ENCODE results near the gene PHRF1.

The PHRF1 gene

DNA sequence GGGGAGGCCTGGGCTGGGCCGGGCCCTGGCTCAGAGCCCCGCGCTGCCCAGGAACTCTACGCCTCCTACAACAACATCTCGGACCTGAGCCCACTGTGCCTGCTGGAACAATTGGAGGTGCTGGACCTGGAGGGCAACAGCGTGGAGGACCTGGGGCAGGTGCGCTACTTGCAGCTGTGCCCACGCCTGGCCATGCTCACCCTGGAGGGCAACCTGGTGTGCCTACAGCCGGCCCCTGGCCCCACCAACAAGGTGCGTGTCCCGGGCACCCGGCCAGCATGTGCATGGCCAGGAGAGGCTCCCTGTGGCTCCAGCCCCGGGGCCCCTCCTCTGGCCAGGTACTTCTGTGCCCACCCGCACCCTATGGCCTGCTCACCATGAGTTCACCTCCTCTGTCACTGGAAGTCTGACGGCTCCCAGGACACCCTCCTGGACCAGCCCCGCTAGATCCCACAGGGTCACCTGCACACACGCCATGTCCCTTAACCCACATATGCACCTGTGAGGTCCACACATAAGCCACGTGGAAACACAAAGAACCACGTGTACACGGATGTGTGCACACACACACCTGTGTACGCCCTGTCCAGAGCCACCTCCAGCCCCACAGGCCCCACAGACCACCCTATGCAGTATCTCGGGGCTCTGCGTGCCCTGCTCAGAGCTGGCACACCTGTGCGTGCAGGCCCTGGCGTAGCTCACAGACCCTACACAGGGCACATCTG lies 26.1 kb upstream of the PHRF1 start:
- H3K4me3 ChIP-seq (ENCODE audit: low read length): no peak overlapping the region

DNA sequence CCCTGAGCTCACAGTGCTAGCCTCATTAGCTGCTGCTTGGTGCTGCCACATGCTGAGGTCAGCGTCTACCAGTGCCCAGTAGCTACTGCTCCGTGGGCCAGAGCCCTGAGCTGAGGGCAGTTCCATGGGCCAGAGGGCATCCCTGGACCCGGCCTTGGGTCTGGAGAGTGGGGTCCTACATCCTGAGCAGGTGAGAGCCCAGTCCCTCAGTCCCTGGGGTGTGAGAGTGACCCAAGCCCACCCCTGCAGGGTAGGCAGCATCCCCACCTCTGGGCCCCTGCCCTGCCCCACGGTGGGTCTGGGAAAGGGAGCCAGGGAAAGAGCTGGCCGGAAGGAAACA lies 25.6 kb upstream of the PHRF1 start:
- peaks cover 2% of the 10 kb centered on the region for H3K27me3 ChIP-seq (ENCODE audit: insufficient read depth, low read length)
- H2AFZ ChIP-seq (ENCODE audit: low read depth, low read length): no peak overlapping the region
- H3K4me3 ChIP-seq (ENCODE audit: low read length): no peak overlapping the region
- no peaks in the 10 kb centered on the region for H3K9me3 ChIP-seq (ENCODE audit: low read length)
- H3K4me1 ChIP-seq (ENCODE audit: insufficient read depth, low read length): peaks cover 11% of the 10 kb centered on the region
- H3K36me3 ChIP-seq (ENCODE audit: insufficient read depth, low read length): no peaks in the 10 kb centered on the region

More for the DNA sequence above, 26.1 kb upstream of the PHRF1 start:
- no peak overlapping the region for H2AFZ ChIP-seq (ENCODE audit: low read depth, low read length)
- H3K27me3 ChIP-seq (ENCODE audit: insufficient read depth, low read length): no peaks in the 10 kb centered on the region
- H3K9me3 ChIP-seq (ENCODE audit: low read length): no peaks in the 10 kb centered on the region
- no peaks in the 10 kb centered on the region for H3K36me3 ChIP-seq (ENCODE audit: insufficient read depth, low read length)
- peaks cover 9% of the 10 kb centered on the region for H3K4me1 ChIP-seq (ENCODE audit: insufficient read depth, low read length)

DNA sequence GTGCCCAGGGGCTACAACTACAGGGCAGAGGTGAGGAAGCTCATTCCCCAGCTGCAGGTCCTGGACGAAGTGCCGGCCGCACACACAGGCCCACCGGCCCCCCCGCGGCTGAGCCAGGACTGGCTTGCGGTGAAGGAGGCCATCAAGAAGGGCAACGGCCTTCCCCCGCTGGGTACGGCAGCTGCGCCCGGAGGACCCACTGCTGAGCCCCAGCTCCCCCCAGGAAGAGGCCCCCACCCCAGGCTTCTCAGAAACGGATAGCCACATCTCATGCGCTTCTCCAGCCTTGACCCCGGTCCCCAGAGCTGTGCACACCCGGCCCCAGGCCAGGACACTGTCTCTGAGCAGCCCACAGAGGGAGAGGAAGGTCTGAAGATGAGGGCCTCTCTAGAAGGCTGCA lies 25.1 kb upstream of the PHRF1 start:
- Histone ChIP-seq H3K4me1 (ENCODE audit: insufficient read depth, low read length) (peaks cover 13% of the 10 kb centered on the region), H3K27me3 (ENCODE audit: insufficient read depth, low read length) (peaks cover 6% of the 10 kb centered on the region), H3K36me3 (ENCODE audit: insufficient read depth, low read length) (no peaks in the 10 kb centered on the region), H2AFZ (ENCODE audit: low read depth, low read length) (no peak overlapping the region), H3K9me3 (ENCODE audit: low read length) (no peaks in the 10 kb centered on the region), H3K4me3 (ENCODE audit: low read length) (no peak overlapping the region)

DNA sequence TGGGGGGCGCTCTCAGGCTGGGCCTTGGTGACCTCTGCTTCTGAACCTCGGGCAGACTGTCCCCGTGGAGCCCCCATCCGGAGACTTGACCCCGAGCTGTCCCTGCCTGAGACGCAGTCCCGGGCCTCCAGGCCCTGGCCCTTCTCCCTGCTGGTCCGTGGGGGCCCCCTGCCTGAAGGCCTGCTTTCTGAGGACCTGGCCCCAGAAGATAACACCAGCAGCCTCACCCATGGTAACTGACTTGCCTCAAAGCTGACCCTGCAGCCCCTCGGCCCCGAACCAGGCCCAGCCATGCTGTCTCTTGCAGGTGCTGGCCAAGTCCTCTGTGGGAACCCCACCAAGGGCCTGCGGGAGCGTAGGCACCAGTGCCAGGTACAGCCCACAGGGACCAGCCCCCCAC lies 24.7 kb upstream of the PHRF1 start:
- no peaks in the 10 kb centered on the region for H3K9me3 ChIP-seq (ENCODE audit: low read length)
- peaks cover 10% of the 10 kb centered on the region for H3K27me3 ChIP-seq (ENCODE audit: insufficient read depth, low read length)
- no peaks in the 10 kb centered on the region for H3K36me3 ChIP-seq (ENCODE audit: insufficient read depth, low read length)
- peaks cover 16% of the 10 kb centered on the region for H3K4me1 ChIP-seq (ENCODE audit: insufficient read depth, low read length)
- H3K4me3 ChIP-seq (ENCODE audit: low read length): no peak overlapping the region
- no peak overlapping the region for H2AFZ ChIP-seq (ENCODE audit: low read depth, low read length)

DNA sequence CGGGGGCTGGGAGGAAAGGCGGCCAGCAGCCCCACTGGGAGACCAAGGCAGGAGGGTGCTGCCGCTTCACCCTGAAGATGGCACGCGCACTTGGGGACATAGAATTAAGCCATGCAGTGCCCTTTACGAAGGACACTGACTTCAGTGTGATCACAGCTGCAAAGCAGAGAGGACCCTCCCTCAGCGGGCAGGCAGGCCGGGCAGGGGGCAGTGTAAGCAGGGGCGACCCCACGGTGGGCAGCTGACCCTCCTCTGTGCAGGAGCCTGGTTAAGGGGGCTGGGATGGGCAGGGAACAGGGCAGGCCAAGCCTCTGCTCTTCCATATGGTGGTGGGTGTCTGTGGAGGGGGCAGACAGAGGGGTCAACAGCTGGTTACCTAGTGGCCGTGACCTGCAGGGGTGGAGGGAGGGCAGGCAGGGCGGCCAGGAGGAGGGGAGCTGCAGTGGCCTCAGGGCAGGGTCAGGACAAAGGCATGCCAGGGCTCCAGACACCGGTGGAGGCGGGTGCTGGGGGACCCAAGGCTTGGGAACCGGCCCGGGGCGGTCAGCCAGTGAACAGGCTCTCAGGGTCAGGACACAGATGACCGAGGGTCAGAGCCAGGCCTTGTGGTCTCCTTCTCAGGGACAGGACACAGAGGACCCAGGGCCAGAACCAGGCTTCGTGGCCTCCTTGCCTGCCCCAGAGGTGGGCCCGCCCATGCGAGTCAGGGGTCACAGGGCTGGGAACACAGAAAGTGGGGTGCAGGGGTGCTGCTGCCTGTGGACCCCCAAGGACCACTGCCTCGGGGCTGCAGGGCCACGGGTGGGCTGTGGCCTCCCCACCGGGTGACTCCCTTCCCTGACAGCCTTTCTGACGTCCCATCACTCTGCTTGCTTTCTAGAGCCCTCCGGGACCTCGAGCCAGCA lies 22.9 kb upstream of the PHRF1 start:
- peaks cover 3% of the 10 kb centered on the region for H3K9me3 ChIP-seq (ENCODE audit: low read length)

DNA sequence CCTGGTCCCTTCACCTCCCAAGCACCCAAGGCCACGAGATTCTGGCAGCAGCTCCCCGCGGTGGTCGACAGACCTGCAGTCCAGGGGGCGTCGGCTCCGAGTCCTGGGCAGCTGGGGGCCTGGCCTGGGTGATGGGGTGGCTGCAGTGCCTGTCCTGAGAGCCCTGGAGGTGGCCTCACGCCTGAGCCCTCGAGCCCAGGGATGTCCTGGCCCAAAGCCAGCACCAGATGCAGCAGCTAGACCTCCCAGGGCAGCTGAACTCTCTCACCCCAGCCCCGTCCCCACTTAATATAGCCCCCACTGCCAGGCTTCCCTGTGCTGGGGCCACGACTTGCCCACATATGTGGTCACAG lies 22.3 kb upstream of the PHRF1 start:
- Histone ChIP-seq H3K4me3 (ENCODE audit: low read length) (no peak overlapping the region), H3K27me3 (ENCODE audit: insufficient read depth, low read length) (peaks cover 34% of the 10 kb centered on the region), H3K36me3 (ENCODE audit: insufficient read depth, low read length) (no peaks in the 10 kb centered on the region), H3K4me1 (ENCODE audit: insufficient read depth, low read length) (peaks cover 16% of the 10 kb centered on the region), H3K9me3 (ENCODE audit: low read length) (peaks cover 4% of the 10 kb centered on the region), H2AFZ (ENCODE audit: low read depth, low read length) (no peak overlapping the region)

More for the DNA sequence above, 22.9 kb upstream of the PHRF1 start:
- Histone ChIP-seq H2AFZ (ENCODE audit: low read depth, low read length) (no peak overlapping the region), H3K4me1 (ENCODE audit: insufficient read depth, low read length) (peaks cover 16% of the 10 kb centered on the region), H3K27me3 (ENCODE audit: insufficient read depth, low read length) (peaks cover 28% of the 10 kb centered on the region), H3K36me3 (ENCODE audit: insufficient read depth, low read length) (no peaks in the 10 kb centered on the region), H3K4me3 (ENCODE audit: low read length) (no peak overlapping the region)

DNA sequence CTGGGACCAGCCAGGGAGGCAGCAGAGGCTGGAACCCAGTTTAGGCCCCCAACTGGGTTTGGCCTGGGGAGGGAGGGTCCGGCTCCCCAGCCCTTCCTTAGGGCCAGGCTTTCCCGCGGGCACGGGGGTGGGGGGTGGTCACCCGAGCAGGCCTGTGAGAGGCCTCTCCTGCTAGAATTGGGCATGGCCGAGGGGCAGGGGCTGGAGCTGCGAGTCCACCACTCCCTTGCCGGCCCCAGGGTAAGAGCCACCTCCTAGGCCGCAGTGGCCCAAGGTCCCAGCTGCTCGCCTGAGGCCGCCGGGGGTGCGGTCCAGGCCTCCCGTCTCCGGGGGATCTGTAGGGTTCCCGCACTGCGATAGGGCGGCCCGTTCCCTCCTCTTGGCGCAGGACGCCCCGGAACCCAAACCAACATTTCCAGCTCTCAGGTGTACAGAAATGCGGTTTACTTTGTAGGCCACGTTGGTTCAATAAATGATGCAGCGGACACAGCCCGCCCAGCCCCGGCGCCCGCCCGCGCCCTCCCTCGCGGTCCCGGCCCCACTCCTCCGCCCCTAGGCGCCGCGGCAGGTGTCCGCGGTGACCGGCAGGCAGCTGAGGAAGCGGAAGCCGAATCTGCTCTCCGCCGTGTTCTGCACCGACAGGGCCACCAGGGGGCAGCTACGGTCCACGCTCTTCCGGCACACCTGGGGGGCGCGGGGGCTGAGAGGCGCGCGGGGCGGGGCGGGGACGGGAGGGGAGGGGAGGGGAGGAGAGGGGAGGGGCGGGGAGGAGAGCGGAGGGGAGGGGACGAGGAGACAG lies 21.6 kb upstream of the PHRF1 start:
- Histone ChIP-seq H3K4me1 (ENCODE audit: insufficient read depth, low read length) (peaks cover 16% of the 10 kb centered on the region), H3K27me3 (ENCODE audit: insufficient read depth, low read length) (peaks cover 37% of the 10 kb centered on the region), H3K36me3 (ENCODE audit: insufficient read depth, low read length) (no peaks in the 10 kb centered on the region), H3K9me3 (ENCODE audit: low read length) (peaks cover 4% of the 10 kb centered on the region), H2AFZ (ENCODE audit: low read depth, low read length) (peak overlapping the region; percentile 57), H3K4me3 (ENCODE audit: low read length) (no peak overlapping the region)

DNA sequence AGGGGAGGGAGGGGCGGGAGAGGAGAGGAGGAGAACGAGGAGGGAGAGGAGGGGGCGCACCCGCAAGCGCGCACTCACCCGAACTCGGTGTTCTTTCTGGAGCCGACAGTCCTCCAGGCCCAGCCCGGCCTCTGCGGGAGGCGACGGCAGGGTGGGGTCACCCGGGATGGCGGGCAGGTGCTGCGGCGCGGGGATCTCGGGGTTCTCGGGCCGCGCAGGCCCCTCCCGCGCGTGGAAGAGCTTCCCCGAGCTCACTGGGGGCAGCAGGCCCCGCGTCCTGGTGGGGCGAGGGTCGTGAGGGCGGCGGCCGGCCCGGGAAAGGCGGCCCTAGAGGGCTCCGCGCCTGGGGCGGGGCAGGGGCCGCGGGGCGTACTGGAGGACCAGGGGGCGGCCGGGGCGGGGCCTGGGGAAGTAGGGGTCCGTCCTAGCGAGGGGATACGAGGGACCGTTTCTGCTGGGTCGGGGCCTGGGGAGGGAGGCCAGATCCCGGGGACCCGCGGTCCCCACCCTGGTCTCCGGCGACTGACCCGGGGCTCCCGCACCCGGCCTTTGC lies 21.0 kb upstream of the PHRF1 start:
- H3K9me3 ChIP-seq (ENCODE audit: low read length): peaks cover 4% of the 10 kb centered on the region
- H2AFZ ChIP-seq (ENCODE audit: low read depth, low read length): no peak overlapping the region
- H3K27me3 ChIP-seq (ENCODE audit: insufficient read depth, low read length): peaks cover 37% of the 10 kb centered on the region
- H3K4me1 ChIP-seq (ENCODE audit: insufficient read depth, low read length): peaks cover 22% of the 10 kb centered on the region
- H3K4me3 ChIP-seq (ENCODE audit: low read length): peak overlapping the region; percentile 32
- no peaks in the 10 kb centered on the region for H3K36me3 ChIP-seq (ENCODE audit: insufficient read depth, low read length)

DNA sequence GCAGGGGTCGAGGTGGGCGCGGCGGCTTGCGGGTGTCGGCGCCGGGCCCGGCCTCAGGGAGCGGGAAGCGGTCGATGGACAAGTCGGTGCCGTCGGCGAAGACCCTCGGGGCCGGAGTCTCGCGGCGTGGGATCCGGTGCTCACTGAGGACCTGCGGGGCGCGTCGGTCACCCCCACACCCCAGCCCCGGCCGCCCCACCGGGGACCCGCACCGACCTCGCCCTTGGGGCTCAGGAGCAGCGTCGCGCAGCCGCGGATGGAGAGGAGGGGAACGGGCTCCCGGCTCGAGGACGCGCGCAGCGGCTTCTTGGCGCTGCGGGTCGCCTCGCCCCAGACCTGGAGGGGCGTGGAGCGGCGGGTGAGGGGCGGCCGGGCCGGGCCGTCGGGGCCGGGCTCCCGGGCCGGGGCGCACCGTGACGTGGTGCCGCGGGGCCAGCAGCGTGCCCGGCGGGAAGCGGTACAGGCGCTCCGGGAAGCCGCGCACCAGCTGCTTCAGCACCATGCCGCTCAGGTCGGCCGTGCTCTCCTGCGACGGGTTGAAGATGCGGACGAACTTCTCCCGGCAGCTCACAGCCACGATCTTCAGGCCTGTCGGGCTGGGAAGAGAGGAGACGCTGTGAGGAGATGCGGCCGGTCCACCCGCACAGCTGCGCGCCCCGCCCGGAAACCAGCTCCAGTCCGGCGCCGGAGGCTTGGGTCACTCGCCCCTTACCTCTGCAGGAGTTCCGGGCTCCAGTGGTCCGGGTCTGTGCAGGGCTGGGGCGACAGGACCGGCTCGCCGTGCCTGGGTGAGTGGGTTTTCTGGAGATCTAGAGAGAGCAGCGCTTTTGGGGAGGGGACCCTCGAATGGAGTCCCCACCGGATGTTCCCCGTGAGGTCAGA lies 20.2 kb upstream of the PHRF1 start:
- Histone ChIP-seq H3K9me3 (ENCODE audit: low read length) (peaks cover 4% of the 10 kb centered on the region), H3K36me3 (ENCODE audit: insufficient read depth, low read length) (no peaks in the 10 kb centered on the region), H3K27me3 (ENCODE audit: insufficient read depth, low read length) (peaks cover 37% of the 10 kb centered on the region), H3K4me3 (ENCODE audit: low read length) (no peak overlapping the region), H3K4me1 (ENCODE audit: insufficient read depth, low read length) (peaks cover 23% of the 10 kb centered on the region), H2AFZ (ENCODE audit: low read depth, low read length) (no peak overlapping the region)

DNA sequence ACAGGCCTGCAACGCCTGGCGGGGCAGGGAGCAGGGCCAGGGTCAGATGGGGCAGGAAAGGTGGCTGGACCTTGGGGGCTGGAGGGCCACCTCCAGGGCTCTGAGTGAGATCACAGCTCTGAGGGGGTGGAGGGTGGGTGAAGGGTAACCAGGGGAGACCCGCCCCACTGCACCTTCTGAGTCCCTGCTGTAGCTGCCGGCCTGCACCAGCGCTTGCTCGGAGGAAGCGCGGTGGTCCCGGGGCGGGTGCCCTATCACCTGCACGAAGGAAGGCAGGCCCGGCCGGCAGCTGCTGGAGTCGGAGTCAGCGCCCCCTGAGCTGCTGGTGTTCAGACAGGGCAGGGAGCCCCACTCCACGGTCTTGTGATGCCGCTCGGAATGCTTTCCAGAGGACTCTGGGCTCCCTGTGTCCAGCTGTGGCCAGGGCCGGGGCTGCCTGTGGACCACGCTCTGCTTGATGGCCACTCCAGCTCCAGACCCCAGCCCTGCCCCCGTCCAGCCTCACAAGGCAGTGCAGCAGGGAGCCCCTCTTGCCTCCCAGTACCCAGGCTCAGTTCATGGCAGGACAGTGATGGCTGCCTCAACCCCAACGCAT lies 19.5 kb upstream of the PHRF1 start:
- Histone ChIP-seq H3K4me1 (ENCODE audit: insufficient read depth, low read length) (peaks cover 28% of the 10 kb centered on the region), H3K27me3 (ENCODE audit: insufficient read depth, low read length) (peaks cover 37% of the 10 kb centered on the region), H3K36me3 (ENCODE audit: insufficient read depth, low read length) (no peaks in the 10 kb centered on the region), H2AFZ (ENCODE audit: low read depth, low read length) (no peak overlapping the region), H3K9me3 (ENCODE audit: low read length) (peaks cover 4% of the 10 kb centered on the region), H3K4me3 (ENCODE audit: low read length) (no peak overlapping the region)

DNA sequence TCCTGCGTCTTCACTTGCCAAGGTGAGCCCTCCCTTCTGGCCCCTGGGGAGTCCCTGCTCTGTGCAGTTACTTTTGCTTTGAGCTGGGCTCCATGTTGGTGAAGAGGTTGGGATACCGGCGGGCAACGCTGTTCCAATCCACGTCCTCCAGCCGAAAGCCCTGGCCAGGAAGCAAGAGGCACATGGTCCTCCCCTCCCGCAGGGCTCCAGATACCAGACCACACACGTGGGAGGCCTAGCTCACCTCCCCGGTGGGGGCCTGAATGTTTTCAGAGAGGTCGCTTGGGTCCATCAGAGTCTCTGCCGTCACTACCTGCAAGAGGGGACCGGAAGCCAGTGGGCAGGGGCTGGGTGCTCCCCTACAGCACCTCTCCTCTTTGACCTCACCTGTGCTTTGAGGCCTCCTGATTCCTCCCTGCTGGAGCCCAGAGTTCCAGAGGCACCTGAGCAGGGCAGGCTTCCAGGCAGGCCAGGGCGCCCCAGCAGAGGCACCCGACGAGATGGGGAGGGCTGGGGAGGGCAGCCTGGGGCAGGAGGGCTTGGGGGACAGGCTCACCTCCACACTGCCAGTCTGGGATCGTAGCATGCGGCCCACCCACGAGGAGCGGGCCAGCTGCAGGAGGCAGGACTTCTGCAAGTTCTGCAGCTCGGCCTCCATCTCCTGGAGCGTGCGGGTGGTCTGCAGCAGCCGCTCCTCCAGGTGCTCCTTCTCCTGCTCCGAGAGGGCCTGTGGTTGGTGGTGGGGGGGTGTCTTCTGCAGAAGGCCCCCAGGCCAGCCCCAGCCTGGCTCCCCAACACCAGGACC lies 18.7 kb upstream of the PHRF1 start:
- peaks cover 37% of the 10 kb centered on the region for H3K27me3 ChIP-seq (ENCODE audit: insufficient read depth, low read length)
- no peaks in the 10 kb centered on the region for H3K36me3 ChIP-seq (ENCODE audit: insufficient read depth, low read length)
- H3K4me3 ChIP-seq (ENCODE audit: low read length): no peak overlapping the region
- peaks cover 4% of the 10 kb centered on the region for H3K9me3 ChIP-seq (ENCODE audit: low read length)
- H2AFZ ChIP-seq (ENCODE audit: low read depth, low read length): no peak overlapping the region
- peaks cover 31% of the 10 kb centered on the region for H3K4me1 ChIP-seq (ENCODE audit: insufficient read depth, low read length)

Data from neuron (in vitro differentiated cells).